Measurements from ENCODE around the gene FMN1. TPM values are rescaled to one million over a fixed set of nuclear protein-coding genes. Genes with fewer than 3 reads are reported as not detected.
"Not testable (repeated sequence)": the region's sequence is repeated elsewhere in the genome, so short reads cannot be mapped to it uniquely, and the experiment has no call there.

FMN1 gene
- total RNA-seq, 2 donors from 2014 or later = 0.60 to 1.1 TPM

DNA sequence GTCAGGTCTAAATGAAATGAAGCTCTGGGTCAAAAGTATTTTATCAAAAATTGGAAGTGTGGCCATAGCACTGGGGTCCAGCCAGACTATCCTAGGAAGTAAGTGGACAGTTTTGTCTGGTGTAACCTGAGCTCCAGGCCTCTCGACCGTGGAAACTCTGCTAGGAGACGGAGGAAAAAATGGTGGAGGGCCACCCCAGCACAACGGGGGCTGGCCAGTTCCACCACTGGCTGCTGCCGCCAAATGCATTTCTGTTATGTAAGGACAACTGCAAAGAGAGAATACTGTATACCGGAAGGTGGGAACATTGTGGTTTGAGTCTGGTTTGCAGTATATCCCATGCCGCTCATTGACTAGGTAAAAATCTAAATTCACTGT is 241.0 kb downstream of the FMN1 start:
- Histone ChIP-seq H3K27ac (ENCODE audit: low read depth, low read length) (peak overlapping the region; percentile 55), H3K4me3 (ENCODE audit: low read length) (no peak overlapping the region), H3K27me3 (ENCODE audit: control insufficient read depth, insufficient read depth, low read length, poor library complexity, severe bottlenecking) (no peaks in the 10 kb centered on the region), H3K9ac (ENCODE audit: extremely low read depth, low read length, poor library complexity, severe bottlenecking) (no peak overlapping the region), H3K4me1 (ENCODE audit: control insufficient read depth, insufficient read depth, low read length) (no peaks in the 10 kb centered on the region), H3K36me3 (ENCODE audit: control insufficient read depth, insufficient read depth, low read length) (no peaks in the 10 kb centered on the region), H3K9me3 (ENCODE audit: control insufficient read depth, low read length) (no peaks in the 10 kb centered on the region)
- Mint-ChIP-seq H3K27ac (no peak overlapping the region), H3K4me1 (peaks cover 18% of the 10 kb centered on the region), H3K27me3 (ENCODE audit: insufficient read depth) (no peaks in the 10 kb centered on the region), H3K4me3 (no peak overlapping the region), H3K36me3 (ENCODE audit: low read depth) (no peaks in the 10 kb centered on the region), H3K9me3 (peaks cover 3% of the 10 kb centered on the region)
- WGBS, 2 experiments (ENCODE audit: insufficient coverage in 1 of 2, insufficient read length in 1 of 2) = 29 to 69% methylated on average over 2 to 7 of the region's 7 CpGs
- TF ChIP-seq CTCF (conservative IDR thresholded peaks at IDR 0.05) = no peak
- DNase-seq = peak; percentile 49

GRCh38 chr15:32952901-32953532 is 241.5 kb downstream of the FMN1 start:
- Mint-ChIP-seq H3K4me1 (peaks cover 18% of the 10 kb centered on the region), H3K4me3 (no peak overlapping the region), H3K27ac (no peak overlapping the region), H3K9me3 (peaks cover 3% of the 10 kb centered on the region), H3K36me3 (ENCODE audit: low read depth) (no peaks in the 10 kb centered on the region), H3K27me3 (ENCODE audit: insufficient read depth) (no peaks in the 10 kb centered on the region)
- Histone ChIP-seq H3K4me3 (ENCODE audit: low read length) (no peak overlapping the region), H3K36me3 (ENCODE audit: control insufficient read depth, insufficient read depth, low read length) (no peaks in the 10 kb centered on the region), H3K9ac (ENCODE audit: extremely low read depth, low read length, poor library complexity, severe bottlenecking) (no peak overlapping the region), H3K27me3 (ENCODE audit: control insufficient read depth, insufficient read depth, low read length, poor library complexity, severe bottlenecking) (no peaks in the 10 kb centered on the region), H3K4me1 (ENCODE audit: control insufficient read depth, insufficient read depth, low read length) (no peaks in the 10 kb centered on the region), H3K27ac (ENCODE audit: low read depth, low read length) (peak overlapping the region; percentile 55), H3K9me3 (ENCODE audit: control insufficient read depth, low read length) (no peaks in the 10 kb centered on the region)
- no peak for TF ChIP-seq CTCF (conservative IDR thresholded peaks at IDR 0.05)
- DNase-seq = no peak
- WGBS, 2 experiments (ENCODE audit: insufficient coverage in 1 of 2, insufficient read length in 1 of 2) = 61 to 63% methylated on average over 6 to 12 of the region's 12 CpGs

DNA sequence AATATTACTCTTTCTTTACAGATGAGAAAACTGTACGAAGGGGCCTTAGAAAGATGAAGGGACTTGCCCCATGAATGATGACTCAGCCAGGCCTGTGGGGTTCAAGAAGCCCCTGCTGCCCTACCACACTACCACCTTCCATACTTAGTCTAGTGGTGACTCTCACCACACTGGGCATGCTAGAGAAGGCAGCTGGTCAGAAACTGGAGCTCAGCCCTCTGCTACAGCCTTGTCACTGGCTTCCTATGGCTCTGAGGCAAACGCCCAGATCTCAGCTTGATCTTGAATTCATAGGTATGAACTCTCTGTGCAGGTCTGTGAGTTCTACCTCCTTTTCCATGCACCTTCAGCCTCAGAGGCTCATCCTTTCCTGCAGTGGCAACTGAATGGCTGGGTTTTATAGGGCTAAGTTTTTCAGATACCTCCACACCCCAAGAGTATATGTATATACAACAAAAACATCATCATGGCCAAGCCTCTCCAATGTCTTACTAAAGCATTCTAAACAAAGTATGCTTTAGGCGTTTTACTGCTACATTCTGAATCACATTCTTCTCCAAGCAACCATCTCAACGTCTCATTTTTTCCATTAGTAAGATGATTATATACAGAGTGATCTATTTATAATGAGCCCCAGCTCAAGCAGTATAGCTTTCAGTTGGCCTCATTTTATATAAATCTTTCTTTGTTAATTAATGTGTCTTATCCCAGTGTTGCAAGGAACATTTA is 242.6 kb downstream of the FMN1 start:
- H3K9me3 ChIP-seq (ENCODE audit: control insufficient read depth, low read length) = no peaks in the 10 kb centered on the region
- Mint-ChIP-seq H3K9me3 (peaks cover 3% of the 10 kb centered on the region), H3K4me3 (no peak overlapping the region), H3K4me1 (peaks cover 15% of the 10 kb centered on the region), H3K36me3 (ENCODE audit: low read depth) (no peaks in the 10 kb centered on the region), H3K27me3 (ENCODE audit: insufficient read depth) (no peaks in the 10 kb centered on the region), H3K27ac (no peak overlapping the region)
- no peaks in the 10 kb centered on the region for H3K4me1 ChIP-seq (ENCODE audit: control insufficient read depth, insufficient read depth, low read length)
- 82 to 90% methylated on average over 1 to 4 of the region's 4 CpGs for WGBS, 2 experiments (ENCODE audit: insufficient coverage in 1 of 2, insufficient read length in 1 of 2)
- H3K27ac ChIP-seq (ENCODE audit: low read depth, low read length) = no peak overlapping the region
- no peak overlapping the region for H3K9ac ChIP-seq (ENCODE audit: extremely low read depth, low read length, poor library complexity, severe bottlenecking)
- H3K27me3 ChIP-seq (ENCODE audit: control insufficient read depth, insufficient read depth, low read length, poor library complexity, severe bottlenecking) = no peaks in the 10 kb centered on the region
- TF ChIP-seq CTCF (conservative IDR thresholded peaks at IDR 0.05) = no peak
- no peak overlapping the region for H3K4me3 ChIP-seq (ENCODE audit: low read length)
- H3K36me3 ChIP-seq (ENCODE audit: control insufficient read depth, insufficient read depth, low read length) = no peaks in the 10 kb centered on the region
- no peak for DNase-seq

GRCh38 chr15:32950051-32950450 is 244.5 kb downstream of the FMN1 start:
- H3K36me3 Mint-ChIP-seq (ENCODE audit: low read depth); H3K4me1 ChIP-seq (ENCODE audit: control insufficient read depth, insufficient read depth, low read length); H3K4me3 ChIP-seq (ENCODE audit: low read length); H3K9me3 Mint-ChIP-seq; H3K27me3 ChIP-seq (ENCODE audit: control insufficient read depth, insufficient read depth, low read length, poor library complexity, severe bottlenecking); H3K36me3 ChIP-seq (ENCODE audit: control insufficient read depth, insufficient read depth, low read length); H3K9ac ChIP-seq (ENCODE audit: extremely low read depth, low read length, poor library complexity, severe bottlenecking); H3K27ac Mint-ChIP-seq; H3K27me3 Mint-ChIP-seq (ENCODE audit: insufficient read depth); H3K9me3 ChIP-seq (ENCODE audit: control insufficient read depth, low read length); H3K27ac ChIP-seq (ENCODE audit: low read depth, low read length); H3K4me3 Mint-ChIP-seq; DNase-seq: not testable (repeated sequence)
- peaks cover 12% of the 10 kb centered on the region for H3K4me1 Mint-ChIP-seq

All from endodermal cell (in vitro differentiated cells).